Gastrocnemius medialis (tissue), 4 donors: ENCODE data around the gene PTPN6. TPM values are rescaled to one million over a fixed set of nuclear protein-coding genes. Genes with fewer than 3 reads are reported as not detected.

Experiments
- ATAC-seq, 2 donors: fragments of 150-250 bp; one replicate each; pipeline ENCODE4 v1.9.1; 2016
- DNase-seq, 2 donors: peaks; one replicate each; pipeline ENCODE4 v3.0.0-alpha.2; 2019
- H3K27ac ChIP-seq, 4 donors: fragments of 200-600 bp; sonication (generic); 1 replicate in 1 of 4; 2 replicates in 3 of 4; pipeline ENCODE4 v1.5.1; 2016 to 2018; ENCODE audit warnings: mild to moderate bottlenecking in 2 of 4, moderate library complexity in 1 of 4
- H3K27me3 ChIP-seq, 3 donors: fragments of 200-600 bp; sonication (generic) in 2 of 3; 1 replicate in 1 of 3; 2 replicates in 2 of 3; pipeline versions ENCODE4 v1.5.1 to v1.6.0; 2016 to 2019; ENCODE audit warnings: mild to moderate bottlenecking in 1 of 3, moderate library complexity in 1 of 3
- H3K36me3 ChIP-seq, 2 donors: fragments of 200-600 bp; sonication (generic) in 1 of 2; one replicate each; pipeline ENCODE4 v1.5.1; 2017 to 2018
- H3K4me1 ChIP-seq, 2 donors: fragments of 200-600 bp; sonication (generic) in 1 of 2; one replicate each; pipeline ENCODE4 v1.5.1; 2016 to 2017; ENCODE audit warnings: mild to moderate bottlenecking in 2 of 2
- H3K4me3 ChIP-seq, 4 donors: fragments of 200-600 bp; sonication (generic) in 3 of 4; 1 replicate in 1 of 4; 2 replicates in 3 of 4; pipeline ENCODE4 v1.5.1; 2016 to 2019; ENCODE audit warnings: mild to moderate bottlenecking in 2 of 4
- H3K9me3 ChIP-seq, 3 donors: fragments of 200-600 bp; sonication (generic) in 2 of 3; 1 replicate in 1 of 3; 2 replicates in 2 of 3; pipeline ENCODE4 v1.5.1; 2016 to 2019
- POLR2A ChIP-seq, 2 donors: fragments of 450-650 bp; IDR thresholded peaks; one replicate each; pipeline ENCODE4 v1.6.1; 2017; ENCODE audit warnings: antibody characterized with exemption in 2 of 2, mild to moderate bottlenecking in 2 of 2, moderate library complexity in 2 of 2
- in situ Hi-C, 4 donors: fragments of 200-750 bp; cut with MboI; loops; one replicate each; pipeline versions ENCODE4 v1.15.0 to v1.8.0; 2017; ENCODE audit warnings: low sequenced_read_pairs in 4 of 4
- intact Hi-C: fragments of 100-400 bp; cut with DNase I; formaldehyde crosslinking; loops from one replicate; pipeline ENCODE4 v1.15.1; 2023; ENCODE audit warnings: low total_unique reads
- total RNA-seq, 4 donors: library from RNA; depleted of rRNA; stranded (reverse); fragments of >200 nt; gene quantifications; one replicate each; pipeline versions ENCODE4 v1.1.0 to v1.2.3, GENCODE V29; 2016
- TF ChIP-seq, protein P1 (sequence below), 5 experiments: fragments of 450-650 bp in 3 of 5; fragments of 200-600 bp in 2 of 5; sonication (generic) in 2 of 5; IDR thresholded peaks in 4 of 5; conservative IDR thresholded peaks in 1 of 5; 1 replicate in 4 of 5; 2 replicates in 1 of 5; pipeline ENCODE4 v1.5.1; 2016 to 2019; ENCODE audit warnings: antibody characterized with exemption in 5 of 5, mild to moderate bottlenecking in 3 of 5, moderate library complexity in 3 of 5

Gene PTPN6
- total RNA-seq, 4 donors from 2014 or later: 0.87 to 7.6 (median 5.0) TPM

DNA sequence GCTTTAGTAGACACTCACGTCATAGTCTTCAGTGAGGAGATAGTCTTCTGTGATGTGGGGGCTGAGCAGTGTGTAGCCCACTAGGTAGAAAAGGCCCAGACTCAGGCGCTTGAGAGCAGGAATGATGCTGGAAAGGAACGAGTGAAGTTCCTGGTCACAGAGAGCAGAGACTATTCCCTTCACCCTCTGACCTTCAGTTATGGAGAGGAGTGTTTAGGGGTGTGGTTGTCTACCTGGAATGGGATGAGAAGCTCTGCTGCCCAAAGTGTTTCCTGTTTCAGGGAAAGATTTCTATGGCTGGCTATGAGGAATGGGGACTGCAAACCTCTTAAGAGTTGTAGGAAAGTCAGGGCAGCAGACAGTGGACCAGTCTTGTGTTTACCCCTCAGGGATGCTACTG, 28.3 kb downstream of the PTPN6 start:
- no peaks in the 10 kb centered on the region for H3K27me3 ChIP-seq
- in situ Hi-C loops: no loop called here
- intact Hi-C loops: loop anchor here (10.0 kb wide), 1 partner anchor 295 kb away; the partner anchor contains the start of gene ZNF384
- no peak for TF ChIP-seq POLR2A (IDR thresholded peaks at IDR 0.05)
- TF ChIP-seq, protein P1, sequence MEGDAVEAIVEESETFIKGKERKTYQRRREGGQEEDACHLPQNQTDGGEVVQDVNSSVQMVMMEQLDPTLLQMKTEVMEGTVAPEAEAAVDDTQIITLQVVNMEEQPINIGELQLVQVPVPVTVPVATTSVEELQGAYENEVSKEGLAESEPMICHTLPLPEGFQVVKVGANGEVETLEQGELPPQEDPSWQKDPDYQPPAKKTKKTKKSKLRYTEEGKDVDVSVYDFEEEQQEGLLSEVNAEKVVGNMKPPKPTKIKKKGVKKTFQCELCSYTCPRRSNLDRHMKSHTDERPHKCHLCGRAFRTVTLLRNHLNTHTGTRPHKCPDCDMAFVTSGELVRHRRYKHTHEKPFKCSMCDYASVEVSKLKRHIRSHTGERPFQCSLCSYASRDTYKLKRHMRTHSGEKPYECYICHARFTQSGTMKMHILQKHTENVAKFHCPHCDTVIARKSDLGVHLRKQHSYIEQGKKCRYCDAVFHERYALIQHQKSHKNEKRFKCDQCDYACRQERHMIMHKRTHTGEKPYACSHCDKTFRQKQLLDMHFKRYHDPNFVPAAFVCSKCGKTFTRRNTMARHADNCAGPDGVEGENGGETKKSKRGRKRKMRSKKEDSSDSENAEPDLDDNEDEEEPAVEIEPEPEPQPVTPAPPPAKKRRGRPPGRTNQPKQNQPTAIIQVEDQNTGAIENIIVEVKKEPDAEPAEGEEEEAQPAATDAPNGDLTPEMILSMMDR (IDR thresholded peaks at IDR 0.05 in 4 of 5, conservative IDR thresholded peaks at IDR 0.05 in 1 of 5): no peak
- H3K9me3 ChIP-seq: no peaks in the 10 kb centered on the region
- H3K4me3 ChIP-seq: no peak overlapping the region
- DNase-seq (no peak), ATAC-seq (no peak)
- peak overlapping the region in 1 of 4 donors; percentile 52 for H3K27ac ChIP-seq
- peaks cover 0 to 89% of the 10 kb centered on the region in 2 donors for H3K36me3 ChIP-seq
- H3K4me1 ChIP-seq: no peaks in the 10 kb centered on the region

DNA sequence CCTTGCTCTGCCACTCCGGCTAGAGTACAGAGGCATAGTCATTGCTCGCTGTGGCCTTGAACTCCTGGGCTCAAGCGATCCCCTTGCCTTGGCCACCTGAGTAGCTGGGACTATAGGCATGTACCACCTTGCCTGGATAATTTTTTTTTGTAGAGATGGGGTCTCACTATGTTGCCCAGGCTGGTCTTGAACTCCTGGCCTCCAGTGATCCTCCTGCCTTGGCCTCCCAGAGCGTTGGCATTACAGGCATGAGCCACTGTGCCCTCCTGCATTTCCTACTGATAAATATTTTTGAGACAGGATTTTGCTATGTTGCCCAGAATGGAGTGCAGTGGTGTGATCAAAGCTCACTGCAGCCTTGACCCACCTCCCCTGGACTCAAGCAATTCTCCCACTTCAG, 28.9 kb downstream of the PTPN6 start:
- Histone ChIP-seq H3K27me3 (no peaks in the 10 kb centered on the region), H3K4me3 (no peak overlapping the region), H3K36me3 (peaks cover 0 to 83% of the 10 kb centered on the region in 2 donors), H3K4me1 (no peaks in the 10 kb centered on the region), H3K9me3 (no peaks in the 10 kb centered on the region), H3K27ac (peak overlapping the region in 1 of 4 donors; percentile 43)
- ATAC-seq: no peak
- in situ Hi-C loops (no loop called here), intact Hi-C loops (no loop called here)
- TF ChIP-seq, protein P1 (IDR thresholded peaks at IDR 0.05 in 4 of 5, conservative IDR thresholded peaks at IDR 0.05 in 1 of 5): no peak
- TF ChIP-seq POLR2A (IDR thresholded peaks at IDR 0.05): no peak
- DNase-seq: no peak

DNA sequence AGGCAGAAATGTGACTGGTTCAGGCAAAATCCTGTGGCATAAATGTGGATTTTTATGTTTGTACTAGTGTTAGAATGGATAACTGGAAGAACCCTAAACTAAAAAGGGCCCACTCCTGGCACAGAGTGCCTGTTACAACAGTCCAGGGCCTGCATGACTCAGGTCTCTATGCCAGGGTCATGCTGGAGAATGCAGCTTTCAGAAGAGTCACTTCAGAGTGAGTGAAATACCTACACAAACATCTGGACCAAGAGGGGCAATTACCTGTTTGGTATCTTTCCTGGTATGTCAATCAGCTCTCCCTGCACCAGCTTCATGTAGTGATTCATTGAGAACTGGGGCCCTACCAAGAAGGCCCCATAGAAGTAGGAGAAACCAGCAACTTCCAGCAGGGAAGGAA, 29.6 kb downstream of the PTPN6 start:
- no peak overlapping the region for H3K4me3 ChIP-seq
- intact Hi-C loops (no loop called here), in situ Hi-C loops (no loop called here)
- no peaks in the 10 kb centered on the region for H3K9me3 ChIP-seq
- peaks cover 0 to 76% of the 10 kb centered on the region in 2 donors for H3K36me3 ChIP-seq
- TF ChIP-seq POLR2A (IDR thresholded peaks at IDR 0.05): no peak
- TF ChIP-seq, protein P1 (IDR thresholded peaks at IDR 0.05 in 4 of 5, conservative IDR thresholded peaks at IDR 0.05 in 1 of 5): no peak
- H3K4me1 ChIP-seq: no peaks in the 10 kb centered on the region
- H3K27me3 ChIP-seq: no peaks in the 10 kb centered on the region
- DNase-seq (no peak), ATAC-seq (no peak)
- peak overlapping the region in 2 of 4 donors; percentile 34 to 43 for H3K27ac ChIP-seq

GRCh38 chr12:6981152-6982052, 30.2 kb downstream of the PTPN6 start:
- no peak for ATAC-seq
- no peak for DNase-seq
- Histone ChIP-seq H3K9me3 (no peaks in the 10 kb centered on the region), H3K27ac (peak overlapping the region in 1 of 4 donors; percentile 43), H3K4me1 (no peaks in the 10 kb centered on the region), H3K36me3 (peaks cover 0 to 70% of the 10 kb centered on the region in 2 donors), H3K27me3 (no peaks in the 10 kb centered on the region), H3K4me3 (no peak overlapping the region)
- intact Hi-C loops: no loop called here
- TF ChIP-seq, protein P1 (IDR thresholded peaks at IDR 0.05 in 4 of 5, conservative IDR thresholded peaks at IDR 0.05 in 1 of 5): no peak
- no peak for TF ChIP-seq POLR2A (IDR thresholded peaks at IDR 0.05)
- in situ Hi-C loops: no loop called here
